Esophagus squamous epithelium (tissue), 5 donors: ENCODE measurements around the gene SLC4A9. TPM values are rescaled to one million over a fixed set of nuclear protein-coding genes. Genes with fewer than 3 reads are reported as not detected.
A peak's percentile ranks its signal among the peaks of the same experiment; 100 is the strongest.

Experiments
- DNase-seq: peaks from one replicate; lab custom pipeline; 2025; lab: John Stamatoyannopoulos, UW
- H3K27ac ChIP-seq, 4 donors: fragments of 200-600 bp; sonication (generic); one replicate each; pipeline ENCODE4 v1.5.1; 2016 to 2019; ENCODE audit warnings: mild to moderate bottlenecking in 1 of 4
- H3K27me3 ChIP-seq, 4 donors: fragments of 200-600 bp; sonication (generic); 1 replicate in 3 of 4; 2 replicates in 1 of 4; pipeline versions ENCODE4 v1.5.1 to v1.6.0; 2017 to 2021; ENCODE audit warnings: antibody characterized with exemption in 1 of 4
- H3K36me3 ChIP-seq, 3 donors: fragments of 200-600 bp; sonication (generic); one replicate each; pipeline ENCODE4 v1.5.1; 2016 to 2019
- H3K4me1 ChIP-seq, 3 donors: fragments of 200-600 bp; sonication (generic); one replicate each; pipeline ENCODE4 v1.5.1; 2017 to 2019
- H3K4me3 ChIP-seq, 4 donors: fragments of 200-600 bp; sonication (generic); 1 replicate in 3 of 4; 2 replicates in 1 of 4; pipeline ENCODE4 v1.5.1; 2016 to 2019; ENCODE audit warnings: mild to moderate bottlenecking in 2 of 4, moderate library complexity in 1 of 4
- H3K9me3 ChIP-seq, 3 donors: fragments of 200-600 bp; sonication (generic); one replicate each; pipeline ENCODE4 v1.5.1; 2016 to 2019
- CTCF ChIP-seq, 6 experiments: fragments of 450-650 bp in 4 of 6; fragments of 200-600 bp in 2 of 6; sonication (generic) in 2 of 6; IDR thresholded peaks; one replicate each; pipeline ENCODE4 v1.5.1; 2016 to 2019; ENCODE audit warnings: antibody characterized with exemption in 6 of 6, mild to moderate bottlenecking in 4 of 6, moderate library complexity in 4 of 6
- POLR2A ChIP-seq, 4 donors: fragments of 450-650 bp; IDR thresholded peaks; one replicate each; pipeline ENCODE4 v1.6.1; 2017; ENCODE audit warnings: antibody characterized with exemption in 4 of 4, mild to moderate bottlenecking in 4 of 4, moderate library complexity in 3 of 4
- WGBS, 2 donors: methylation state at CpG; one replicate each; pipeline ENCODE4 v1.1.5; 2018; 5-methylcytosine and 5-hydroxymethylcytosine counted together
- intact Hi-C: fragments of 100-400 bp; cut with DNase I; formaldehyde crosslinking; loops from one replicate; pipeline ENCODE4 v1.15.0; 2022
- total RNA-seq, 4 donors: library from RNA; depleted of rRNA; stranded (reverse); fragments of >200 nt; gene quantifications; one replicate each; pipeline ENCODE4 v1.1.0, GENCODE V29; 2016
- donor health status: DM: yes; HTN: yes; CAD: no.

SLC4A9 gene
- total RNA-seq, 4 donors from 2014 or later, result 0.04 to 1.2 TPM; not detected in 2

DNA sequence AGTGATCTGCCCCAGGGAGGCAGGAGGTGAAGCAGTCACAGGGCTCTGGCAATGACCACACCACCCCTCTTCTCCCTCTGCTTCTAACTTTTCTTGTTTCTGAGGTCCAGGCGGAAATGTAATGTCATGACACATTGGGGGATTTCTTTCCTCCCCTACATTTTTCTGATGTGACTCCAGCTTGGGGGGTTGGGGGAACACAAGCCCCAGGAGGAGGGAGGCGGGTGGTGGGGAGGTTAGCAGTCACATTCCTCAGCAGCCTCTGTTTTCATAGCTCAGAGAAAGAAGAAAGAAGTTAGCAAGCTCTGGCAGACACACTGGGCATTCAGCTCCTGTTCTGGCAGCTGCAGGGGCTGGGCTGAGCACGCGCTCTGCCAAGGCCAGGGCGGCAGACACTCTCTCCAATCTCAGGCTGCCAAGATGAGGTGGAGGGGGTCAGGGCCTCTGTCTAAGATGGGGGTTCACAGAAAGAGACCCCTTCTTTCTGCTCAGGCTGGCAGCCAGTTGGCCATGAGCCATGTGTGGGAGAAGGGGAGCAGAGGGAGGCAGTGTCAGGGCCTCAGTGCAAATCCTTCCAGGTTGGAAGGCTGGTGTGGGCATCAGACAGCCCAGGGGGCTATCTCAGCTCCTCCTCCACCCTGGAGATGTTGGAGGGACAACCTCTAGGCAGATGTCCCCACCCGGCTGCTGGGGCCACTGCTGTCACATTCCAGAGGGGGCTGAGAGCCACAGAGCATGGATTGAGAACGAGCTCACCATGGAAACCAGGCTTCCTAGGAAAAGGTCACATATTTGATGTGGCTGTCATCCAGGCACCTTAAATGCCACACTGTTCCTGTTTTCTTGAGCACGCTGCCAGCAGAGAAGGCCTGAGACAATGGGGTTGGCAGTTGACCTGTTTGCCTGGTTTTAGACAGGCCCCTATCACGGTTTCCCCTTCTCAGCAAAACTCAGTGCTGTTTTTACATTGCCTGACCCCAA is 37.0 kb upstream of the SLC4A9 start:
- H3K9me3 ChIP-seq, result no peaks in the 10 kb centered on the region
- TF ChIP-seq POLR2A (IDR thresholded peaks at IDR 0.05), result no peak
- no peak for TF ChIP-seq CTCF (IDR thresholded peaks at IDR 0.05)
- H3K27ac ChIP-seq, result peak overlapping the region; percentile 67 to 84 (median 82)
- WGBS, 2 donors, result 25 to 28% methylated on average over 4 to 5 of the region's 9 CpGs
- intact Hi-C loops, result no loop called here
- H3K4me3 ChIP-seq, result no peak overlapping the region
- H3K36me3 ChIP-seq, result no peaks in the 10 kb centered on the region
- no peak for DNase-seq
- H3K4me1 ChIP-seq, result peaks cover 26 to 77% (median 53%) of the 10 kb centered on the region in 3 donors
- no peaks in the 10 kb centered on the region for H3K27me3 ChIP-seq

GRCh38 chr5:140324041-140324600 is 35.9 kb upstream of the SLC4A9 start:
- H3K27ac ChIP-seq, result peak overlapping the region; percentile 67 to 84 (median 82)
- no peak for TF ChIP-seq CTCF (IDR thresholded peaks at IDR 0.05)
- TF ChIP-seq POLR2A (IDR thresholded peaks at IDR 0.05), result no peak
- no peaks in the 10 kb centered on the region for H3K27me3 ChIP-seq
- H3K36me3 ChIP-seq, result no peaks in the 10 kb centered on the region
- H3K4me1 ChIP-seq, result peaks cover 26 to 74% (median 46%) of the 10 kb centered on the region in 3 donors
- 68 to 74% methylated on average over 5 of the region's 5 CpGs for WGBS, 2 donors
- H3K9me3 ChIP-seq, result no peaks in the 10 kb centered on the region
- no peak overlapping the region for H3K4me3 ChIP-seq
- no peak for DNase-seq
- intact Hi-C loops, result no loop called here

- H3K27me3 ChIP-seq, result no peaks in the 10 kb centered on the region
- no peak overlapping the region for H3K4me3 ChIP-seq
- TF ChIP-seq POLR2A (IDR thresholded peaks at IDR 0.05) (no peak), CTCF (IDR thresholded peaks at IDR 0.05) (no peak)
- peaks cover 26 to 68% (median 44%) of the 10 kb centered on the region in 3 donors for H3K4me1 ChIP-seq
- intact Hi-C loops, result no loop called here
- no peaks in the 10 kb centered on the region for H3K36me3 ChIP-seq
- DNase-seq, result no peak
- no peaks in the 10 kb centered on the region for H3K9me3 ChIP-seq
- peak overlapping the region; percentile 3 to 84 (median 82) for H3K27ac ChIP-seq
- WGBS, 2 donors, result 6 to 22% methylated on average over 1 of the region's 1 CpG
Observed at GRCh38 chr5:140324617-140325241, 35.3 kb upstream of the SLC4A9 start.

GRCh38 chr5:140325486-140325885 is 34.5 kb upstream of the SLC4A9 start:
- intact Hi-C loops, result no loop called here
- no peak overlapping the region for H3K27ac ChIP-seq
- no peak for DNase-seq
- no peak overlapping the region for H3K4me3 ChIP-seq
- no peaks in the 10 kb centered on the region for H3K36me3 ChIP-seq
- TF ChIP-seq POLR2A (IDR thresholded peaks at IDR 0.05) (no peak), CTCF (IDR thresholded peaks at IDR 0.05) (no peak)
- 92 to 99% methylated on average over 3 of the region's 3 CpGs for WGBS, 2 donors
- H3K27me3 ChIP-seq, result no peaks in the 10 kb centered on the region
- no peaks in the 10 kb centered on the region for H3K9me3 ChIP-seq
- peaks cover 26 to 66% (median 44%) of the 10 kb centered on the region in 3 donors for H3K4me1 ChIP-seq
